Measurements from ENCODE around the gene MOV10L1. TPM values are rescaled to one million over a fixed set of nuclear protein-coding genes. Genes with fewer than 3 reads are reported as not detected.

Gene MOV10L1
- total and polyA plus RNA-seq, 2 donors (not counting 3 experiments of a cell fraction or from before 2014, with no cell fraction given) = 27.6 to 37.6 TPM

DNA sequence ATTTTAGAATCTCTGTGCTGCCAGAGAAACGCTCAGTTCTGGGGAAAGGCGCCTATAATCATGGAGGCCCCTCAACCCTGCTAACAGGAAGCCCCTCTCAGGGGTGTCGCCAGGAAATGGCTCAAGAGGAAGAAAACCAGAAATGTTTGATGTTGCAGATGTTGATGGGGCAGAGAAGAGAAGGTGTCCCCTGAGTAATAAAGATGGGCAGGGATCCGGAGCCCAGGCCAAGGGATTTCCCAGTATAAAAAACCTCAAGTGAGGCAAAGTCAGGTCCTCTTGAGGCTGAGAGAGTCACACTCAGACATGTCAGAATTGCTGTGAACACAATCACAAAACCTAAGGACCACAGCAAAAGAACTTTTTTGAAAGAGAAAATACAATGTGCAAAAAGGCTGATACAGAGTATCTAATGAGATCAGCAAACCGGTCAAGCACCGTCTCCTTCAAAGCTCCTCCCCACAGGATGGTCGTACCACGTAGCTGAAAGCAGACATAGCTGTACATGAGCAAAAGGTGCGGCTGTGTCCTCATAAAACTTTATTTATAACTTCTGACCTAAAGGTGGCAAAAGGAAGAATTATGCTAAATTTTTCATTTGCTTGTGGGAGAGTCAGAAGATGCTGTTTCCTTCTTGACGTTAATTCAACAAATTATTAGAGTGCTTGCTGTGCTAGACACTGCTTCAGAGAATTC, 12.2 kb downstream of the MOV10L1 start:
- dilution Hi-C loops (cut with MboI; ENCODE audit: extremely low pct_ligation_motif_present, low sequenced_read_pairs) = no loop called here
- BruUV-seq (replicated peaks) = no TSS peak

DNA sequence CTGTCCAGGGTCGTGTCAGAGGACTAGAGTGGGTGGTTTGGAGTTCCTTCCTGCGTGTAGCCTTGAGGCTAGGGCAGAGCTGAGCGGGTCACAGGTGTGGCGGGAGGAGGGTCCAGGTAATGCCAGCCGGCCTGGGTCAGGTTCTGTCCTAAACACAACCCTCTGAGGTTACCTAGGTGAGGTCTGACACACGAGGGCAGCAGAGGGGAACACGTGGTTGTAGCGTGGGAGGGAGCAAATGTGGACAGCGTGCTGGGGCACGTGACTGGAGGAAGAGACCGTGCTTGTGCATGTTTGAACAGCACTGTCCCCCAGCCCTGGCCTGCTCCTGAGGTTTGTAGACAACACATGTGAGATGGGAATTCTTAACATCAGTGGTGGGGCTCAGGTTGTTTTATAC, 13.1 kb downstream of the MOV10L1 start:
- POLR2A ChIA-PET = no interaction called here
- Histone ChIP-seq H2AFZ (ENCODE audit: low read depth, low read length) (no peak overlapping the region), H3K9ac (replicated peaks; ENCODE audit: extremely low read depth, insufficient read depth, low read length) (no peak overlapping the region), H3K27ac (ENCODE audit: insufficient read depth, low read depth, low read length) (no peak overlapping the region), H3K4me3 (replicated peaks in 1 of 3; ENCODE audit: insufficient read depth in 1 of 3, low read depth in 1 of 3, low read length in 3 of 3) (no peak overlapping the region), H3K9me3 (replicated peaks; ENCODE audit: control insufficient read depth, insufficient read depth, low read length) (no peaks in the 10 kb centered on the region), H3K27me3 (ENCODE audit: control insufficient read depth in 2 of 2, insufficient read depth in 2 of 2, low read length in 2 of 2) (no peaks in the 10 kb centered on the region), H3K9me1 (replicated peaks; ENCODE audit: control insufficient read depth, extremely low read depth, insufficient read depth, low read length) (no peaks in the 10 kb centered on the region), H3K4me1 (ENCODE audit: control insufficient read depth, extremely low read depth, insufficient read depth, low read length) (no peaks in the 10 kb centered on the region), H3K79me2 (ENCODE audit: control insufficient read depth, insufficient read depth, low read length) (no peaks in the 10 kb centered on the region), H3K36me3 (ENCODE audit: control insufficient read depth in 2 of 2, extremely low read depth in 1 of 2, insufficient read depth in 2 of 2, low read length in 2 of 2) (no peaks in the 10 kb centered on the region), H4K20me1 (replicated peaks; ENCODE audit: control insufficient read depth, extremely low read depth, insufficient read depth, low read length) (no peaks in the 10 kb centered on the region), H3K4me2 (ENCODE audit: insufficient read depth, low read length) (no peak overlapping the region)
- BruUV-seq (replicated peaks) = no TSS peak
- no peak for TF ChIP-seq MYC (IDR thresholded peaks at IDR 0.05; ENCODE audit: low read depth, low read length)
- TF ChIP-seq, protein P1, sequence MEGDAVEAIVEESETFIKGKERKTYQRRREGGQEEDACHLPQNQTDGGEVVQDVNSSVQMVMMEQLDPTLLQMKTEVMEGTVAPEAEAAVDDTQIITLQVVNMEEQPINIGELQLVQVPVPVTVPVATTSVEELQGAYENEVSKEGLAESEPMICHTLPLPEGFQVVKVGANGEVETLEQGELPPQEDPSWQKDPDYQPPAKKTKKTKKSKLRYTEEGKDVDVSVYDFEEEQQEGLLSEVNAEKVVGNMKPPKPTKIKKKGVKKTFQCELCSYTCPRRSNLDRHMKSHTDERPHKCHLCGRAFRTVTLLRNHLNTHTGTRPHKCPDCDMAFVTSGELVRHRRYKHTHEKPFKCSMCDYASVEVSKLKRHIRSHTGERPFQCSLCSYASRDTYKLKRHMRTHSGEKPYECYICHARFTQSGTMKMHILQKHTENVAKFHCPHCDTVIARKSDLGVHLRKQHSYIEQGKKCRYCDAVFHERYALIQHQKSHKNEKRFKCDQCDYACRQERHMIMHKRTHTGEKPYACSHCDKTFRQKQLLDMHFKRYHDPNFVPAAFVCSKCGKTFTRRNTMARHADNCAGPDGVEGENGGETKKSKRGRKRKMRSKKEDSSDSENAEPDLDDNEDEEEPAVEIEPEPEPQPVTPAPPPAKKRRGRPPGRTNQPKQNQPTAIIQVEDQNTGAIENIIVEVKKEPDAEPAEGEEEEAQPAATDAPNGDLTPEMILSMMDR (IDR thresholded peaks at IDR 0.05; ENCODE audit: extremely low read depth in 1 of 2, insufficient read depth in 1 of 2, low read depth in 1 of 2, low read length in 2 of 2) = no peak
- FAIRE-seq = no peak
- dilution Hi-C loops (cut with MboI; ENCODE audit: extremely low pct_ligation_motif_present, low sequenced_read_pairs) (no loop called here), intact Hi-C loops (cut with micrococcal nuclease) (no loop called here)
- DNase-seq (ENCODE audit: low read depth, low spot score) = no peak
- CTCF ChIA-PET = no interaction called here

More for the DNA sequence above, 12.2 kb downstream of the MOV10L1 start:
- intact Hi-C loops (cut with micrococcal nuclease) = no loop called here
- H2AFZ ChIP-seq (ENCODE audit: low read depth, low read length) = no peak overlapping the region
- no peaks in the 10 kb centered on the region for H3K4me1 ChIP-seq (ENCODE audit: control insufficient read depth, extremely low read depth, insufficient read depth, low read length)
- H3K9me3 ChIP-seq (replicated peaks; ENCODE audit: control insufficient read depth, insufficient read depth, low read length) = no peaks in the 10 kb centered on the region
- no peak overlapping the region for H3K4me3 ChIP-seq (replicated peaks in 1 of 3; ENCODE audit: insufficient read depth in 1 of 3, low read depth in 1 of 3, low read length in 3 of 3)
- no peaks in the 10 kb centered on the region for H3K79me2 ChIP-seq (ENCODE audit: control insufficient read depth, insufficient read depth, low read length)
- FAIRE-seq = no peak
- DNase-seq (ENCODE audit: low read depth, low spot score) = no peak
- H3K27me3 ChIP-seq (ENCODE audit: control insufficient read depth in 2 of 2, insufficient read depth in 2 of 2, low read length in 2 of 2) = no peaks in the 10 kb centered on the region
- no peaks in the 10 kb centered on the region for H3K36me3 ChIP-seq (ENCODE audit: control insufficient read depth in 2 of 2, extremely low read depth in 1 of 2, insufficient read depth in 2 of 2, low read length in 2 of 2)
- H3K27ac ChIP-seq (ENCODE audit: insufficient read depth, low read depth, low read length) = no peak overlapping the region
- no peak overlapping the region for H3K9ac ChIP-seq (replicated peaks; ENCODE audit: extremely low read depth, insufficient read depth, low read length)
- POLR2A ChIA-PET = no interaction called here
- CTCF ChIA-PET = no interaction called here
- H4K20me1 ChIP-seq (replicated peaks; ENCODE audit: control insufficient read depth, extremely low read depth, insufficient read depth, low read length) = no peaks in the 10 kb centered on the region
- H3K4me2 ChIP-seq (ENCODE audit: insufficient read depth, low read length) = no peak overlapping the region
- no peak for TF ChIP-seq GATA2 (IDR thresholded peaks at IDR 0.05; ENCODE audit: insufficient read depth, insufficient read length, low read depth, low read length)
- TF ChIP-seq JUN (IDR thresholded peaks at IDR 0.05; ENCODE audit: borderline replicate concordance, insufficient read depth, insufficient read length, low read depth) = no peak
- no peaks in the 10 kb centered on the region for H3K9me1 ChIP-seq (replicated peaks; ENCODE audit: control insufficient read depth, extremely low read depth, insufficient read depth, low read length)

Measured in endothelial cell of umbilical vein (primary cell).